AML-193 (cell line): ENCODE measurements around the gene COMMD6.

Experiments used
- DNase-seq, 2 experiments: peaks; one replicate each; lab custom pipeline; 2025; lab: John Stamatoyannopoulos, UW

COMMD6 gene

GRCh38 chr13:75482070-75482819 lies 55.4 kb downstream of the COMMD6 start, which contains the start of gene TBC1D4:
TSS of gene TBC1D4 (minus strand) at chr13:75482169. CDS start at chr13:75481767, 402 bp downstream.
- DNase-seq = peak; percentile 97 to 98

- DNase-seq = peak in 1 of 2 experiments; percentile 29
These were observed 56.2 kb downstream of the COMMD6 start for GRCh38 chr13:75481176-75482069.

DNA sequence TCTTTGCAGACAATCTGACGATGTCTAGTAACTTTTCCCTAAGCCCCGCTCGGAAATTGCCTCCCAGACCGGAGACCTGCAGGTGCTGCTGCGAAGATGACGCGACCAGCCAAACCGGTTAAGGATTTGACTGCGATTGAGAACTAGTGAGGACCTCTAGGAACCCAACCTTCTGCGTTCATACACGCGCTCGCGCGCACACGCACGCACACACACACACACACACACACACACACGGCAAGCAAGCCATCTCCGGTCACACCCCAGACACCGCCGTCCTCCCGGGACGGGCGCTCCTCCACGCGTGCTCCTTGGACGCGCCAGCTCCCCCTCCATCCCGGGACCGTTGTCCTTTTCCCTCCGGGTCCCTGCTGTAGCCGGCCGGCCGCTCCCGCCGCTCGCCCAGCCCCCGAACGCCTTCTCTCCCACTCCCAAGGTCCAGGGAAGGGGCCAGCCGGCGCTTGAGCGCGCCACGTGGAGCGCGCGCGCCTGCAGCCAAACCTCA lies 56.9 kb downstream of the COMMD6 start:
- DNase-seq = peak; percentile 29 to 67

DNA sequence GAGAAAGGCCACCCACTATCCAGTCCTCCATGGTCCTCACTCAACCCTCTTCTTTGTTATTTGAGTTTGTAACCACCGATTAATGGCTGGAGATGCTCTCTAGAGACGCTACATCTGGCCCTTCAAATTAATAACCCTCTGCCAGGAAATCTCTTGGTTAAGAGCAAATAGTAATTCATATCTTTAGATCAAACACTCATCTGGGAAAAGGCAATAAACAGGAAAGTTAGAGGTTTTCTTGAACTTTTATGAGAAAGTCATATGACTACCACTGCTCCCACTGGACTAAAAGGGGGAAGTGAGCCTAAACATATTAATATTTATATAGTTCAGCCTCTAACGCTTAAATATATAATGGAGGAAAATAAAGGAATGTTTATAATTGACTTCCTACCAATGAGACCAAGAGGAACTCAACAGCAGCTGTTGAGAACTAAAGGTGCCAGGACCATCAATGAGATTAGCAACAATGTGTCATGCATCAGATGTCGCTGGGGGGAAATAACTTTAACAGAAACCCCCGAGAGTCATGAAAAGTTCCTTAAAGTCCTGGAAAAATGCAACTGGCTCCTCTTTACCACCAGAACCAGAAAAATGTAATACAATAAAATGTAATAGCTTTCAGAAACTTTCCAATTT lies 58.4 kb downstream of the COMMD6 start:
- DNase-seq = no peak

- no peak for DNase-seq
These were observed 59.0 kb downstream of the COMMD6 start for GRCh38 chr13:75478659-75479058.
